SU-DHL-6 (cell line): Measurements from ENCODE around the gene ATP1A4.

Experiments used
- CTCF ChIP-seq: fragments of 200-600 bp; sonication (generic); IDR thresholded peaks from one replicate; pipeline ENCODE4 v1.5.1; 2017; ENCODE audit warnings: antibody characterized with exemption, mild to moderate bottlenecking, low read length, moderate library complexity; ENCODE audit not compliant: insufficient read depth, poor library complexity, severe bottlenecking
- EZH2phosphoT487 ChIP-seq: fragments of 200-600 bp; sonication (generic), shearing (Covaris generic); conservative IDR thresholded peaks from 2 replicates; pipeline ENCODE4 v1.6.1; 2018; ENCODE audit warnings: mild to moderate bottlenecking, antibody characterized with exemption, low read length, moderate library complexity, mixed read lengths

GRCh38 chr1:160136121-160136925, 15.1 kb upstream of the ATP1A4 start:
- TF ChIP-seq CTCF = no peak
- TF ChIP-seq EZH2phosphoT487 = no peak
